NCI-H345 treated with DMSO at 0.1 percent for 48 hours (cell line): ENCODE data around the gene INPP5A.
"Not testable (repeated sequence)": the region's sequence is repeated elsewhere in the genome, so short reads cannot be mapped to it uniquely, and the experiment has no call there.

Experiments
- DNase-seq: peaks from one replicate; lab custom pipeline; 2025; ENCODE audit not compliant: unreplicated experiment; lab: John Stamatoyannopoulos, UW

Gene INPP5A

DNA sequence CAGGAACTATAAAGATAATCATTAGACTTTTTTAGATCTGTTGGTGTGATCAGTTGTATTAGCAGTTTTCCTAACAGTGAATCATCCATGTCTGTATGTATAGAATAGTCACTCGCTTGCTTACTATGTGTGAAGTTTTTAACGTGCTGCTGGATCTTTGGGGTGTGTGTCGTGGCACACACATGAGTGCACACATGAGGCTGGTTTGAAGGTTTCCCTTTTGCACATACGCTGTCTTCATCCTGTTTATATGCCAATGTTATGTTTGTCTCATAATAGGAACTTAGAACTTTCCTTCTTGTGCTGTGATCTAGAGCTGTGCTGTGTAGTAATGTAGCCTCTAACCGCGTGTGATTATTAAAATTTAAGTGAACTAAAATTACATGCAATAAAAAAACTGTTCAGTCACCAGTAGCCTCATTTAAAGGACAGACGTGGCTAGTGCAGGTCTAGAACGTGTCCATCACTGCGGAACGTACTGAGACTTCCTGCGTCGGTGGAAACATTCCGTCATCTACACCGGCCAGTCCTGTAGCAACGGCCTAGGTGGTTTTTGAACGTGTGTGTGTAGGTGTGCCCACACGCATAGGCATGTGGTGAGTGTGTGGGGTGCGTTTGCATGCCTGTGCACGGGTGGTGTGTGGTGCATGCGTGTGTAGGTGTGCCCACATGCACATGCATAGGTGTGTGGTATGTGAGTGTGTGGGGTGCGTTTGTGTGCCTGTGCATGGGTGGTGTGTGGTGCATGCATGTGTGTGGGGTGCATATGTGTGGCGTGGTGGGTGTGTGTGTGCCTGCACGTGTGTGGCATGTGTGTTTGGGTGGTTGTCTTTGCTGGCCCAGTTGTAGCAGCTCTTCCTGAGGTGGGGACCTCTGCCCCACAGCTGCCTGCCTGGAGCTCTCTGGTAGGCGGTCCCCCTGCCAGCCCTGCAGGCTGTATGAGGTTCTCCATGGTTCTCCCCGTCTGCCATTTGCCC, 56.6 kb downstream of the INPP5A start:
- DNase-seq: no peak

DNA sequence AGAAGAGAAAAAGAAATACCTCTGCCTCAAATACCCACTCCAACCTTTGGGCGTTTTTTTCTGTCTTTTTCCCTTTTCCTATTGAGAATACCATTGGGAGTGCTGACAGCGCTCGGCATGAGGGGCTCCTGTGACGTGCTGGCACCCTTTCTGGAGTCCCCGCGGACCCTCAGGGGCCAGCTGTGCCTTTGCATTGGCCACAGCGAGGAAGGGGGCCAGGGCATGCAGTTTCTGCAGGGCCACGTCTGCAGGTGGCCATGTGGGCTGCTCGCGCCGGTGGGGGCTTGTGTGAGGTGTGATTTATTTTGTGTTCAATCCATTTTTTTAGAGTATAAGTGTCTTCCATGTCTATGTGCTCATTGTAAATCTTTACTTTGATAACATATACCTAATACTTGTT, 57.4 kb downstream of the INPP5A start:
- DNase-seq: no peak

DNA sequence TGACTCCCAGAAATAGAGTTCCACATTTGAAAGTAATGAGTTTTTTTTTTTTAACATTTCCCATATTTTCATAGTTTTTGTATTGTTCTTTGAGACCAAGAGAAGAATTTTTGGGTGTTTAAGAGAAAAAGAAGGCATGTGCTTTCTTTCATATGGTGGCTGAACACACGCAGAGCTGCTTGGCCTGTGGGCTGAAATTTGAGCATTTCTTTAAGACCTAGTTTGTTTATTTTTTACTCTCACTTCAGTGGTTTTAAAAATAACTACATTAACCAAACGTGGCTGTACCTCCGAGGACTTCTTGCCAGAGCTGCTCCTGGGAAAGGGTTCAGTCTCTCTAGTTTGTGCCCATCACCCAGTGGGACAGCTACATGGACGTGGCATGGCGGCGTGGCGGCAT, 58.3 kb downstream of the INPP5A start:
- DNase-seq: no peak

DNA sequence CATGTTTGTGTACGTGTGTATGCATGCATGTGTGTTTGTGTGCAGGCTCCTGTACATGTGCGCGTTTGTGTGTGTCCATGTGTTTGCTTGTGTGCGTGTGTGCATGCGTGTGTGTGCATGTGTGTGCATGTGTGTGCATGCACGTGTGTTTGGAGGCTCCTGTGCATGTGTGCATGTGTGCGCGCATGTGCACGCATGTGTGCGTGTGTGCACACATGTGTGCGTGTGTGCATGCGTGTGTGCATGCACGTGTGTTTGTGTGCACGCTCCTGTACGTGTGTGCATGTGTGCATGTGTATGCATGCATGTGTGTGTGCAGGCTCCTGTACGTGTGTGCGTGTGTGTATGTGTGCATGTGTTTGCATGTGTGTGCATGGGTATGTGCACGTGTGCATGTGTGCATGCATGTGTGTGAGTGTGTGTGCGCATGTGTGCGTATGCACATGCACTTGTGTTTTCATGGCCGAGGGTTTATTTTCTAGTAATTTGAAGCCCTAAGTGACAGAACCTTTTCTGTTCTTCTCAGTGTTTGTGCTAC, 59.2 kb downstream of the INPP5A start:
- no peak for DNase-seq

DNA sequence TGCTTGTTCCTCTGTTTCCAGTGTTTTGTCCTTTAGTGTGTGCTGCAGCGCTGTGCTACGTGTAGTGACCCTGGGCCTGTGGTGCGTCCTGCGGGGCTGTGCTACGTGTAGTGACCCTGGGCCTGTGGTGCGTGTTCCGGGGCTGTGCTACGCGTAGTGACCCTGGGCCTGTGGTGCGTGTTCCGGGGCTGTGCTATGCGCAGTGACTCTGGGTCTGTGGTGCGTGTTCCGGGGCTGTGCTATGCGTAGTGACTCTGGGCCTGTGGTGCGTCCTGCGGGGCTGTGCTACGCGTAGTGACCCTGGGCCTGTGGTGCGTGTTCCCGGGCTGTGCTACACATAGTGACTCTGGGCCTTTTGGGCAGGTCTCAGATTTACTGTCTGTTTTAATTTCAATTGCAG, 60.1 kb downstream of the INPP5A start:
- DNase-seq: no peak

DNA sequence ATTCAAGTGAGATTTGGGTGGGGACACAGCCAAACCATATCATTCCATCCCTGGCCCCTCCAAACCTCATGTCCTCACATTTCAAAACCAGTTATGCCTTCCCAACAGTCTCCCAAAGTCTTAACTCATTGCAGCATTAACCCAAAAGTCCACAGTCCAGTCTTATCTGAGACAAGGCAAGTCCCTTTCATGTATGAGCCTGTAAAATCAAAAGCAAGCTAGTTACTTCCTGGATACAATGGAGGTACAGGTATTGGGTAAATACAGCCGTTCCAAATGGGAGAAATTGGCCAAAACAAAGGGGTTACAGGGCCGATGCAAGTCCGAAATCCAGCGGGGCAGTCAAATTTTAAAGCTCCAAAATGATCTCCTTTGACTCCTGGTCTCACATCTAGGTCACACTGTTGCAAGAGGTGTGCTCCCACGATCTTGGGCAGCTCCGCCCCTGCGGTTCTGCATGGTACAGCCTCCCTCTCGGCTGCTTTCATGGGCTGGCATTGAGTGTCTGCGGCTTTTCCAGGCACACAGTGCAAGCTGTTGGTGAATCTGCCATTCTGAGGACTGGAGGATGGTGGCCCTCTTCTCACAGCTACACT, 61.5 kb downstream of the INPP5A start:
- not testable (repeated sequence) for DNase-seq

DNA sequence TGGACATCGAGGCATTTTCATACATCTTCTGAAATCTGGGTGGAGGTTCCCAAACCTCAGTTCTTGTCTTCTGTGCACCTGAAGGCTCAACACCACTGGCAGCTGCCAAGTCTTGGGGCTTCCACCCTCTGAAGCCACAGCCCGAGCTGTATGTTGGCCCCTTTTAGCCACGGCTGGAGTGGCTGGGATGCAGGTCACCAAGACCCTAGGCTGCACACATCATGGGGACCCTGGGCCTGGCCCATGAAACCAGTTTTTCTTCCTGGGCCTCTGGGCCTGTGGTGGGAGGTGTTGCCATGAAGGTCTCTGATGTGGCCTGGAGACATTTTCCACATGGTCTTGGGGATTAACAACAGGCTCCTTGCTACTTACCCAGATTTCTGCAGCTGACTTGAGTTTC, 62.1 kb downstream of the INPP5A start:
- no peak for DNase-seq

DNA sequence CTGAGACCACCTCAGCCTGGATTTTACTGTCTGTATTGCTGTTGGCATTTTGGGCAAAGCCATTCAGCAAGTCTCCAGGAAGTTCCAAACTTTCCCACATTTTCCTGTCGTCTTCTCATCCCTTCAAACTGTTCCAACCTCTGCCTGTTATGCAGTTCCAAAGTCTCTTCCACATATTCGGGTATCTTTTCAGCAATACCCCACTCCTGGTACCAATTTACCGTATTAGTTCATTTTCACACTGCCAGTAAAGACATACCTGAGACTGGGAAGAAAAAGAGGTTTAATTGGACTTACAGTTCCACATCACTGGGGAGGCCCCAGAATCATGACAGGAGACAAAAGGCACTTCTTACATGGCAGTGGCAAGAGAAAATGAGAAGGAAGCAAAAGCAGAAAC, 62.8 kb downstream of the INPP5A start:
- no peak for DNase-seq

DNA sequence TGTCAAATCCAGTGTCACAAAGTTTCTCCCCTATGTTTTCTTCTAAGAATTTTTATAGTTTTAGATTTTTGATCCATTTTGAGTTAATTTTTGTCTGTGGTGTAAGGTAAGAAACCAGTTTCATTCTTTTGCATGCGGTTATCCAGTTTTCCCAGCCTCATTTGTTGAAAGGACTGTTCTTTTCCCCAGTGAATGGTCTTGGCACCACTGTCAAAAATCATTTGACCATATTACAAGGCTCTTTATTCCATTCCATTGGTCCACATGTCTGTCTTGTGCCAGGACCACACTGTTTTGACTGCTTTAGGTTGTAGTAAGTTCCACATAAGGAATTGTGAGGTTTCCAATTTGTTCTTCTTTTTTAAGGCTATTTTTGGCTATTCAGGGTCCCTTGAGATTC, 64.0 kb downstream of the INPP5A start:
- DNase-seq: no peak

DNA sequence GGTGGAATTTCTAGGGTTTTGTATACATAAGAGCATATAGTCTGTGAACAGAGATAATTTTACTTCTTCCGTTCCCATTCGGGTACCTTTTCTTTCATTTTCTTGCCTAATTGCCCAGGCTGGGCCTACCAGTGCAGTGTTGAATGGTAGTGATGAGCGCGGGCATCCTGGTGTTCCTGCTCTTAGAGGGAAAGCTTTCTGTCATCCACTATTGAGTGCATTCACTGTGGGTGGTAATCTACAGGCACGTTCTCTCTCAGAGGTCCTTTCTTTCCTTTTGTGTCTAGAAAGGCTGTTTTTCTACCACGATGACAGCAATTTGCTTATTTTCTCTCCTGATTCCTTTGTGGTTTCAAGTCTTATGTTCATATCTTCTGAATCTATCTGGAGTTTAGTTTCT, 65.0 kb downstream of the INPP5A start:
- DNase-seq: no peak

DNA sequence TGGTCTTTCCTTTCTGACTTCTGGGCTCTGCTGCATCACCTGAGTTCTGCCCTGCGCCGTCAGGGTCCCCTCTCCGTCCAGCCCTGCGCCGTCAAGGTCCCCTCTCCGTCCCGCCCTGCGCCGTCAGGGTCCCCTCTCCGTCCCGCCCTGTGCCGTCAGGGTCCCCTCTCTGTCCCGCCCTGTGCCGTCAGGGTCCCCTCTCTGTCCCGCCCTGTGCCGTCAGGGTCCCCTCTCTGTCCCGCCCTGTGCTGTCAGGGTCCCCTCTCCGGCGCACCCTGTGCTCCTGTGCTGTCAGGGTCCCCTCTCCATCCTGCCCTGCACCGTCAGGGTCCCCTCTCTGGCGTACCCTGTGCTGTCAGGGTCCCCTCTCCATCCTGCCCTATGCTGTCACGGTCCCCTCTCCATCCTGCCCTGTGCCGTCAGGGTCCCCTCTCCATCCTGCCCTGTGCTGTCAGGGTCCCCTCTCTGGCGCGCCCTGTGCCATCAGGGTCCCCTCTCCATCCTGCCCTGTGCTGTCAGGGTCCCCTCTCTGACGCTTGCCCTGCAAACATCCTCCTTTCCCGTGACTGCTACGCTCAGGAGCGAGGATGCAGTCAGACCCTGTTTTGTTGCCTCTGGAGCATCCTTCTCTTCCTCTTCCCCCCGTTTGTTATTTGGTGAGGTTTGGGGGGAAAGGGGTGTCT, 66.4 kb downstream of the INPP5A start:
- DNase-seq: no peak

DNA sequence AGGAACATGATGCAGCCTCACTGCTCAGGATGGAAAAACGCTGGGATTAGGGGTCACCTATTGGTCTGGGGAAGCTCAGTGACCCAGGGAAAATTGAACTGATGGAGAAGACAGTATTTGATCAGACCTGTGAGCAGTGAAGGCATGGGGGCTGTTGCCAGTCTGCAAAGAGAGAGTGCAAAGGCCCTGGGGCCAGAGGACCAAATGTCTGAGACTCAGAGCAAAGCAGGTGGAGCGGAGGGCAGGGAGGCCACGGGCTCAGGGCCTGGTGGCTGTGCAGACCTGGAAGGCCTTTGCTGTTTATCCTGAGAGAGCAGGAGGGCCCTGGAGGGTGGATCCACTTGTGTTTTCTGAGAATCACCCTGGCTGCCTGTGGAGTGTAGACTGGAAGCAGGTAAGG, 67.1 kb downstream of the INPP5A start:
- no peak for DNase-seq

DNA sequence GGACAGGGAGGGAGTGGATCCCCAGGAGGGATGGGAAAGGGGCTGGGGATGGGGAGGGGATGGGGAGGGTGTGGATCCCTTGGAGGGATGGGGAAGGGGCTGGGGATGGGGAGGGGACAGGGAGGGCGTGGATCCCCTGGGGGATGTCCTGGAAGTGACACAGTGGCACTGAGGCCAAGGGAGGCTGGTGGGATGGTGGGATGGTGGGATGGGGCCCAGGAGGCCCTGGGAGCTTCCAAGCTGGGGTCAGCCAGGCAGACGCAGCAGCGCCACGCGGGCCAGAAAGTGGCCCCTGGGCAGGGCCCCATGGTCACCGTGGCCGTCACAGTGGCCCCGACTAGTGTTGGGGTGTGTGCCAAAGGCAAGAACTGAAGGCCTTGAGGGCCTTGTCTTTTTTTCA, 67.8 kb downstream of the INPP5A start:
- DNase-seq: no peak

DNA sequence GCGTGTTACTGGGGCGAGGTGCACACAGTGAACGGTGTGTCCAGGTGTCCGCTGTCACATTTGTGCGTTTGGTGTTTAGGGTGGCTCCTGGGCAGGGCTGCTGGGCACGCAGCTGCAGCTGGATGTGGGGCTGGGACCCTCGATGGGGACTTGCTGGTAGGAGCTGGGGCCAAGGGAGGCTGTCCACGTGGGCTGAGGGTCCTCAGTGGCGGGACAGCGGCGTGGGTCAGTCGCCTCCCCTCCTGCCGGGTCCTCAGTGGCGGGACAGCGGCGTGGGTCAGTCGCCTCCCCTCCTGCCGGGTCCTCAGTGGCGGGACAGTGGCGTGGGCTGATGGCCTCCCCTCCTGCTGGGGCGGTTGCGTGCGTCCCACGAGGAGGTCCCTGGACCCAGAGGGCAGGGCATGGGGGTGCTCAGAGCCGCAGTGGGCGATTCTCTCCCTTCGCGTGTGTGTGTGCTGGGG, 68.5 kb downstream of the INPP5A start:
- DNase-seq: no peak

DNA sequence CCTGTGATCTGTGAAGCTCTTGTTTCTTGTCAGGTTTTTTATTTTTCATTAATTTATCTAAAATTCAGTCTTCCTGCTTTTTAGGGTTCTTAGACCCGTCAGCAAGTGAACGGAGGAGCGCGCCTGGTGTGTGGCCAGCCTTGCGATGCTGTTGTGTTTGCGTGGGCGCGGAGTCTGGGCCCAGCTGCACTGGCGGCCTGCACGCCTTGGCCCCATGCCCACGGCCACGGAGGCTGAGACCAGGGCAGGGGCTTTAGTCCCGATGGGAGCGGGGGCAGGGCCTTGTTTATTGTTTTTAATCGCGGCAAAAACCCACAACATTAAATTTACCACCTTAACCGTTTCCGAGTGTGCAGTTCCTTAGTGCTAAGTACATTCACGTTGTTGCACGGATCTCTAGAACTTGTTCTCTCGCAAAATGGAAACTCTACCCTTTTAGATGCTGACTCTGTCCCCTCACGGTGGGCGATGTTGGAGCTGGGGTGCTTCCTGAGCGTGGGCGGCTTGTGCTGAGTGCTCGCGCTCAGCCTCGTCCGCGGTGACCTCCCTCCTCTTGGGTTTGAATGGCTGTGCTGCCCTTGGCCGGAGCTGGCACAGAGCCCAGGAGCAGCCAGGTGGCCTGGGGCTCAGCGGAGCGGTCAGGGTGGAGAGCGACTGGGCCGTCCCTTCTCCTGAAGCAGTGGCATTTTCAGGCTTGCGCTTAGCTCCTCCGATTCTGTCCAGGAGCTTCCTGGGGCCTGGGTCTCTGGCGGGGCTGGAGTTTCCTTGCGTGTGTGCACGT, 69.1 kb downstream of the INPP5A start:
- DNase-seq: no peak

DNA sequence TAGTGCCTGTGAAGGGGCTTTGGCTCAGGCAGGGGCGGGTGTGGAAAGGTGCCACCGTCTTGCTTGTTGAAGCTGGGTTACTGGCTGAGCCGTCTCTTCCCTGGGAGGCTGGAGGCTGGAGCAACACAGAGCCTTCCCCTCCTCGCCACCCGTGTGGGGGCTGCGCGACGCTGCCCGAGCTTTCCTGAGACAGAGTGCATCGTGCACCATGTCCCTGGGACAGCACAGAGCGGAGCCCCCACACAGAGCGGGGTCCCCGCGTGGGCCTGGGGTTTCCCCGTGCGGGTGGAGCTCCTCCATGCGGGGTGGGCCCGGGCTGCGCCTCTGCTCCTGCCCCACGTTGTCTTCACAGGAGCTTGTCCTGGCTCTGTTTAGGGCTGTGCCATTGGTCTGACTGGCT, 69.9 kb downstream of the INPP5A start:
- DNase-seq: no peak

DNA sequence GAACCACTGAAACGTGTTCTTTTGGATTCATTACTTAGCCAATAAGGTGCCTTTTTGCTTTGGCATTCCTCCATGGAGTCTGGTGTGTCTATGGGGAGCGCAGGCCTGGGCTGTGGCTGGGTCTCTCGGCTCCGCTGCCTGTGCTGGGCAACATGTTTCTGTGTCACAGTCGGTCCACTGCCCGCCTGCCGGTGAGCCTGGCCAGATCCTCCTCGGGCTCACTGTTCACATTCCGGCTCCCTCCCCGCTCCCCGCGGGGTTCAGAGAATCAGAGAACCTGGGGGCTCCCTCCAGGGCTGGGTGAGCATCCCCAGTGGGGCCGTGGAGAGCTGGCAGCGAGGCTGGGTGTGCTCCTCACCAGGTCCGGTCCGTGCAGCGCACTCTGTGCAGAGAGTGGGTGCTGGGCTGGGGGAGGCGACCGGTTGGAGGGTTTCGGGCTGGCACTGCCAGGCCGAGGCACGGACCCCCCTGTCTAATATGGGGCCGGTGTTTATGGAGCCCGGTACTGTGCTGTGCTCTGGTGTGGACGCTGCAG, 70.4 kb downstream of the INPP5A start:
- no peak for DNase-seq

DNA sequence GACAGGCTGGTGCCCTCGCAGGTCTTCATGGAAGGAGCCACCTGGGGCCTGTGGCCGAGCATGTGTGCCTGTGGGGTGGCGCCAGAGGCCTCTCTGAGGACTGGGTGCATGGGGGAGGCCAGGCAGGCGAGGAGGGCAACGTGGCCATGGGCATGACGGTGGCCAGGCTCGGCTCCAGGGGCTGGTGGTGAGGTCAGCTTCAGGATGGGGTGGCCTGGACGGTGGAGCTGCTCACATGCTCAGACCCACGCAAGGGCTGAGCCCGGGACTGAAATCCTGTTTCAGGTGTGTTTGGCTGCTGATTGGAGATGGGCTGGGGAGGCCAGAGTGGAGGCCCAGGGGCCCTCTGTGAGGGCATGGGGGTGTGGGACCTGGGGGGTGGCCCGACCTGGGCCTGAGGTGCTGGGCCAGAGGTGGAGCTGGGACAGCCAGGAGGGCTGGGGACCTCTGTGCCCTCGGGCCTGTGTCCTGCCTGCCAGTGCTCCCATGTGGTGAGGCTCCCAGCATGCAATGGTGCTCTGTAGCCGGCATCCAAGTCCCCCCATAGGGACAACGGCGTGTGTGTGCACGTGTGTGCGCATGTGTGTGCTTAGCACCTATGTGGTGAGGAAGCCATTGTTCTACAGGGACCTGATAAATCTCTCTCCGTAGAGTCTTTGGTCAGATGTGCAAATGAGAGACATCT, 71.1 kb downstream of the INPP5A start:
- no peak for DNase-seq

DNA sequence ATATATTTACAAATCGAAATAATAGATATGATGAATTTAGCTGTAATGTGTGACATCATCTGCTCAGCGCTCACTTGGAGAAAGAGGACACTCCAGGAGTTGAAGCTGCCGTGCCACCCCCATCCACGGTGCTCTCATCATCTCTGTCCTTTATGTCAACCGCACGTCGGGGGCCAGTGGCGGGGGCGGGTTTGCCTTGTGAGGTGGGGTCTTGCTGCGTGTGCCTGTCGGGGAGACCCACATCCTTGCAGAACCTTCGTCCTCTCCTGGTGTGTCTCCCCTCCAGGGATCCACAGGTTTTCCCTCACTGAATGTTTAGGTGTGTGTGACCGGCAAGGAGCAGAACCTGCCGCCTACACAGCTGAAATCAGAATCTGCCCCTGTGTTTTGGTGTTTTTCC, 71.6 kb downstream of the INPP5A start:
- DNase-seq: no peak

DNA sequence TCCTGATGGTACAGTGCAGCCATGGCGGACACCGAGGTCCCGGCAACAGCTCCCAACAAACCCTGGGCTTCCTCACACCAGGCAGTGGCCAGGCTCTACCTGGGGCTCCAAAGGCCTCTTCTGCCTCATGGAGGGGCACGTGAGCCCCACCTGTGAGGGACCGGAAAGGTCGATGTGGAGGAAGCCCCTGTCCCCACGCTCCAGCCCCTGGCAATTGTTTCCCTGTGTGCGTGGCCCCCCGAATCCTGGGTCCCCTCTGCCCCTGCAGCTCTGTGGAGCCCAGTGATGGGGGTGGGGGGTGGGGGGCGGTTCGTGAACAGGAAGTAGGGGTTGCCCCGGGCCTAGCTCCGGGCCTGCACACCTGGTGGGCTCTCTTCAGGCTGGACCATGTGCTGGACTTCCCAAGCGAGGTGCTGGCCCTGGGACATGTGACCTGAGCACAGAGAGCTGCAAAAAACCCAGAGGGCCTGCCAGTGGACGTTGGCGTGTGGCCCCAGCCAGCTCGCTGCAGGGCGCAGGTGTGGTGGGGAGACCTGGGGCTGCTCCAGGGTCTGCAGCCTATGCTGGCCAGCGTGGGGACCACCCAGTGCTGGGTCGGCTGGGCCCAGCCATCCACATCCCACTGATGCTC, 72.6 kb downstream of the INPP5A start:
- no peak for DNase-seq
